Right lobe of liver (tissue), 6 donors: ENCODE results near the gene PCNX3. TPM values are rescaled to one million over a fixed set of nuclear protein-coding genes. Genes with fewer than 3 reads are reported as not detected.
"Not testable (repeated sequence)": the region's sequence is repeated elsewhere in the genome, so short reads cannot be mapped to it uniquely, and the experiment has no call there.

Source experiments
- ATAC-seq, 4 donors: fragments of 200-7000 bp; cut with Tn5 transposase; one replicate each; pipeline ENCODE4 v1.9.1; 2020; ENCODE audit warnings: mild to moderate bottlenecking in 4 of 4, moderate library complexity in 4 of 4
- DNase-seq, 3 donors: peaks; one replicate each; pipeline ENCODE4 v3.0.0-alpha.2; 2020
- H3K27ac ChIP-seq, 3 donors: fragments of 200-600 bp; one replicate each; pipeline ENCODE4 v1.8.0; 2022
- H3K27me3 ChIP-seq, 2 donors: fragments of 200-600 bp; one replicate each; pipeline ENCODE4 v1.8.0; 2022
- H3K36me3 ChIP-seq, 4 donors: fragments of 200-600 bp; sonication (generic) in 1 of 4; one replicate each; pipeline versions ENCODE4 v1.5.1 to v1.8.0; 2017 to 2022; ENCODE audit warnings: control low read depth in 1 of 4
- H3K4me1 ChIP-seq, 4 donors: fragments of 200-600 bp; sonication (generic) in 1 of 4; one replicate each; pipeline versions ENCODE4 v1.5.1 to v1.8.0; 2017 to 2022; ENCODE audit warnings: control low read depth in 1 of 4
- H3K4me3 ChIP-seq, 3 donors: fragments of 200-600 bp; one replicate each; pipeline ENCODE4 v1.8.0; 2022
- H3K9me3 ChIP-seq, 4 donors: fragments of 200-600 bp; sonication (generic) in 1 of 4; one replicate each; pipeline versions ENCODE4 v1.5.1 to v1.8.0; 2017 to 2022; ENCODE audit warnings: control low read depth in 1 of 4
- POLR2A ChIP-seq: fragments of 450-650 bp; IDR thresholded peaks from one replicate; pipeline ENCODE4 v1.6.1; 2017; ENCODE audit warnings: antibody characterized with exemption, mild to moderate bottlenecking
- WGBS: methylation state at CpG from one replicate; pipeline ENCODE4 v1.1.6; 2018; ENCODE audit warnings: low coverage, low lambda C conversion rate; ENCODE audit not compliant: insufficient coverage; ENCODE audit errors: missing lambda C conversion rate; 5-methylcytosine and 5-hydroxymethylcytosine counted together
- intact Hi-C, 2 donors: fragments of 100-400 bp; cut with DNase I; formaldehyde crosslinking; loops; one replicate each; pipeline versions ENCODE4 v1.11.2 to v1.14.1; 2022
- total RNA-seq, 6 experiments: library from RNA; depleted of rRNA in 2 of 6; stranded (reverse); fragments of >200 nt in 2 of 6; fragmentation: NEBNext Ultra II Directional in 3 of 6; extraction: Animal tissue kit (Norgen Biotek cat#: 25700) in 3 of 6; gene quantifications; one replicate each; pipeline versions ENCODE4 v1.1.0 to v1.2.4, GENCODE V29; 2016 to 2023
- TF ChIP-seq, protein P1 (sequence below), 4 donors: fragments of 200-600 bp in 3 of 4; fragments of 450-650 bp in 1 of 4; IDR thresholded peaks; one replicate each; pipeline versions ENCODE4 v1.5.1 to v1.8.0; 2016 to 2022; ENCODE audit warnings: antibody characterized with exemption in 4 of 4, mild to moderate bottlenecking in 2 of 4
- donor health status: DM: no; HTN: yes; CAD: no.
- donor health status: DM: no; HTN: no; CAD: no.
- donor health status: DM: no; HTN: no; CAD: no.
- donor health status: DM: no; HTN: yes; CAD: no.
- donor health status: DM: no; HTN: yes; CAD: no.

PCNX3 gene
- total RNA-seq, 6 experiments from 2014 or later = 11.2 to 32.9 (median 12.4) TPM

DNA sequence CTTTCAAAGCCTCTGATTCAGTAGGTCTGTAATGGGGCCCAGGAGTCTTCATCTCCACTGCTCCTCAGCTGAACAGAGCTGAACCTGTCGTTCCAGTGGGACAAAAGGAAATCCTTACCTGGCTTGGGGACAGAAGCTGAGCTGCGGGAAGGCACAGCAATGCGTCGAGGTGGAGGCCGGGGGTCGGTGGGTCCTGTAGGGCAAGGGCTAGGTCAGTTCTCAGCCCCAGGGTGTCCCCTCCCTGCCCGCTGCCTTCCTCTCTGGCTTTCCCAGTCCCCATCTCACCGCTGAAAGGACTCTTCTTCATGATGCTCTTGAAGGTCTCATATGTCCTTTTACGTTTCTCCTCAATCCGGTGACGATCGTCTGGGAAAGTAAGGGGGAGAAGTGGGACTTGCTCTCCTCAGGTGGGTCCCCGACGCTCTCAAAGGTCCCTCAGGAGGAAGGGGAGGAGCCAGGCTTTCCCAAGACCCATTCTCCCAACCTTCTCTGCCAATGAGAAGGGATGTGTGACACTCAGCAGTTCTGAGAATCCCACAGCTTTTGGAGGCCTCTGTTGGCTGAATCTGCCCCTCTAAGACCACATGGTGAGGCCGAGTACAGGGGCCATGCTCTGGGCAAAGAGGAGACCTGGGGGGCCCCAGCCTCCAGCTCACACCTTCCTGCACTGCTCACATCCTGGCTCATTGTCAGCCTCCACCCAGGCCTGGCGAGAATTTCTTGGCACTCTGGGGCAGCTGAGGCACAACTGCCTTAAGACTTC, 40.2 kb downstream of the PCNX3 start:
- Histone ChIP-seq H3K9me3 (no peaks in the 10 kb centered on the region), H3K27ac (no peak overlapping the region), H3K4me1 (peaks cover 0 to 32% (median 18%) of the 10 kb centered on the region in 4 donors), H3K4me3 (no peak overlapping the region), H3K27me3 (no peaks in the 10 kb centered on the region), H3K36me3 (peaks cover 7 to 61% (median 35%) of the 10 kb centered on the region in 4 donors)
- 90% methylated on average over 11 of the region's 16 CpGs for WGBS
- TF ChIP-seq, protein P1, sequence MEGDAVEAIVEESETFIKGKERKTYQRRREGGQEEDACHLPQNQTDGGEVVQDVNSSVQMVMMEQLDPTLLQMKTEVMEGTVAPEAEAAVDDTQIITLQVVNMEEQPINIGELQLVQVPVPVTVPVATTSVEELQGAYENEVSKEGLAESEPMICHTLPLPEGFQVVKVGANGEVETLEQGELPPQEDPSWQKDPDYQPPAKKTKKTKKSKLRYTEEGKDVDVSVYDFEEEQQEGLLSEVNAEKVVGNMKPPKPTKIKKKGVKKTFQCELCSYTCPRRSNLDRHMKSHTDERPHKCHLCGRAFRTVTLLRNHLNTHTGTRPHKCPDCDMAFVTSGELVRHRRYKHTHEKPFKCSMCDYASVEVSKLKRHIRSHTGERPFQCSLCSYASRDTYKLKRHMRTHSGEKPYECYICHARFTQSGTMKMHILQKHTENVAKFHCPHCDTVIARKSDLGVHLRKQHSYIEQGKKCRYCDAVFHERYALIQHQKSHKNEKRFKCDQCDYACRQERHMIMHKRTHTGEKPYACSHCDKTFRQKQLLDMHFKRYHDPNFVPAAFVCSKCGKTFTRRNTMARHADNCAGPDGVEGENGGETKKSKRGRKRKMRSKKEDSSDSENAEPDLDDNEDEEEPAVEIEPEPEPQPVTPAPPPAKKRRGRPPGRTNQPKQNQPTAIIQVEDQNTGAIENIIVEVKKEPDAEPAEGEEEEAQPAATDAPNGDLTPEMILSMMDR (IDR thresholded peaks at IDR 0.05) = no peak
- no peak for TF ChIP-seq POLR2A
- no peak for DNase-seq
- intact Hi-C loops = no loop called here
- ATAC-seq = no peak

- Histone ChIP-seq H3K4me1 (peaks cover 0 to 28% (median 17%) of the 10 kb centered on the region in 4 donors), H3K36me3 (peaks cover 7 to 66% (median 35%) of the 10 kb centered on the region in 4 donors), H3K4me3 (no peak overlapping the region), H3K9me3 (no peaks in the 10 kb centered on the region), H3K27ac (no peak overlapping the region), H3K27me3 (no peaks in the 10 kb centered on the region)
- DNase-seq (no peak), ATAC-seq (no peak)
- no peak for TF ChIP-seq POLR2A
- TF ChIP-seq, protein P1 (IDR thresholded peaks at IDR 0.05) = no peak
- intact Hi-C loops = no loop called here
- 83% methylated on average over 7 of the region's 7 CpGs for WGBS
Measured at GRCh38 chr11:65657426-65657825, 41.9 kb downstream of the PCNX3 start.

GRCh38 chr11:65658174-65659021, 42.8 kb downstream of the PCNX3 start:
- Histone ChIP-seq H3K36me3 (peaks cover 7 to 66% (median 35%) of the 10 kb centered on the region in 4 donors), H3K9me3 (no peaks in the 10 kb centered on the region), H3K4me3 (no peak overlapping the region), H3K27ac (no peak overlapping the region), H3K4me1 (peaks cover 0 to 23% (median 15%) of the 10 kb centered on the region in 4 donors), H3K27me3 (no peaks in the 10 kb centered on the region)
- intact Hi-C loops = no loop called here
- DNase-seq (no peak), ATAC-seq (no peak)
- 70% methylated on average over 2 of the region's 21 CpGs for WGBS
- no peak for TF ChIP-seq POLR2A
- TF ChIP-seq, protein P1 (IDR thresholded peaks at IDR 0.05) = no peak

- 98% methylated on average over 5 of the region's 9 CpGs for WGBS
- Histone ChIP-seq H3K36me3 (peaks cover 7 to 62% (median 32%) of the 10 kb centered on the region in 4 donors), H3K4me3 (no peak overlapping the region), H3K4me1 (peaks cover 0 to 25% (median 7%) of the 10 kb centered on the region in 4 donors), H3K27me3 (no peaks in the 10 kb centered on the region), H3K27ac (no peak overlapping the region), H3K9me3 (no peaks in the 10 kb centered on the region)
- TF ChIP-seq POLR2A = no peak
- TF ChIP-seq, protein P1 (IDR thresholded peaks at IDR 0.05) = no peak
- ATAC-seq (no peak), DNase-seq (no peak)
- intact Hi-C loops = no loop called here
Measured at GRCh38 chr11:65660038-65660437, 44.5 kb downstream of the PCNX3 start.

- H3K9me3 ChIP-seq, H3K27me3 ChIP-seq, DNase-seq, H3K27ac ChIP-seq, H3K4me3 ChIP-seq, ATAC-seq, intact Hi-C loops: not testable (repeated sequence)
- WGBS = 93% methylated on average over 5 of the region's 9 CpGs
- Histone ChIP-seq H3K36me3 (peaks cover 7 to 54% (median 27%) of the 10 kb centered on the region in 4 donors), H3K4me1 (peaks cover 0 to 25% (median 7%) of the 10 kb centered on the region in 4 donors)
Measured at GRCh38 chr11:65660908-65661307, 45.3 kb downstream of the PCNX3 start.
